ENCODE data around the gene XPO5. TPM values are rescaled to one million over a fixed set of nuclear protein-coding genes. Genes with fewer than 3 reads are reported as not detected.

The XPO5 gene
- polyA plus RNA-seq, 3 donors = 7.0 to 12.8 (median 9.8) TPM

- WGBS, 3 donors = 83 to 86% (median 85%) methylated on average over 10 of the region's 10 CpGs
- H3K27ac ChIP-seq (ENCODE audit: low read depth, low read length) = no peak overlapping the region
Observed at GRCh38 chr6:43524483-43524961, 51.3 kb downstream of the XPO5 start.

GRCh38 chr6:43523284-43523683 is 52.6 kb downstream of the XPO5 start:
- 81 to 88% (median 86%) methylated on average over 3 of the region's 3 CpGs for WGBS, 3 donors
- no peak overlapping the region for H3K27ac ChIP-seq (ENCODE audit: low read depth, low read length)

- H3K27ac ChIP-seq (ENCODE audit: low read depth, low read length) = no peak overlapping the region
- WGBS, 3 donors = 85 to 92% (median 86%) methylated on average over 8 of the region's 8 CpGs
Observed at GRCh38 chr6:43522547-43523261, 53.1 kb downstream of the XPO5 start.

- WGBS, 3 donors = 74 to 83% (median 81%) methylated on average over 2 of the region's 2 CpGs
- H3K27ac ChIP-seq (ENCODE audit: low read depth, low read length) = no peak overlapping the region
Observed at GRCh38 chr6:43521836-43522235, 54.0 kb downstream of the XPO5 start.

- 85 to 92% (median 90%) methylated on average over 8 of the region's 8 CpGs for WGBS, 3 donors
Observed at GRCh38 chr6:43520097-43520496, 55.7 kb downstream of the XPO5 start.

GRCh38 chr6:43517505-43518357 is 58.1 kb downstream of the XPO5 start:
- 3 to 5% (median 5%) methylated on average over 10 of the region's 10 CpGs for WGBS, 3 donors
- no peak overlapping the region for H3K27ac ChIP-seq (ENCODE audit: low read depth, low read length)

More at GRCh38 chr6:43520097-43520496, 55.7 kb downstream of the XPO5 start:
- no peak overlapping the region for H3K27ac ChIP-seq (ENCODE audit: low read depth, low read length)

GRCh38 chr6:43516697-43517504 is 58.9 kb downstream of the XPO5 start, which contains the start of the genes POLR1C and YIPF3:
TSS of gene POLR1C (plus strand) at chr6:43517089. CDS start at chr6:43517110, 21 bp downstream.
TSS of gene YIPF3 (minus strand) at chr6:43516926. CDS start at chr6:43516807, 119 bp downstream.
- no peak within 1 kb of the TSS for H3K27ac ChIP-seq (ENCODE audit: low read depth, low read length)
- WGBS, 3 donors = 0% methylated on average over 57 of the region's 57 CpGs

- 1% methylated on average over 10 of the region's 10 CpGs for WGBS, 3 donors
- no peak overlapping the region for H3K27ac ChIP-seq (ENCODE audit: low read depth, low read length)
Observed at GRCh38 chr6:43516367-43516696, 59.5 kb downstream of the XPO5 start.

- no peak overlapping the region for H3K27ac ChIP-seq (ENCODE audit: low read depth, low read length)
- 51 to 73% (median 71%) methylated on average over 9 of the region's 9 CpGs for WGBS, 3 donors
Observed at GRCh38 chr6:43515808-43516207, 60.0 kb downstream of the XPO5 start.

GRCh38 chr6:43511824-43512415 is 63.9 kb downstream of the XPO5 start:
- WGBS, 3 donors = 69 to 85% (median 75%) methylated on average over 11 of the region's 11 CpGs

GRCh38 chr6:43510827-43511163 is 65.0 kb downstream of the XPO5 start:
- 71 to 84% (median 78%) methylated on average over 10 of the region's 10 CpGs for WGBS, 3 donors
- H3K27ac ChIP-seq (ENCODE audit: low read depth, low read length) = no peak overlapping the region

More at GRCh38 chr6:43511824-43512415, 63.9 kb downstream of the XPO5 start:
- H3K27ac ChIP-seq (ENCODE audit: low read depth, low read length) = no peak overlapping the region

- WGBS, 3 donors = 6 to 7% (median 7%) methylated on average over 83 to 96 of the region's 96 CpGs
- H3K27ac ChIP-seq (ENCODE audit: low read depth, low read length) = no peak within 1 kb of the TSS
Observed at GRCh38 chr6:43509984-43510826, 65.6 kb downstream of the XPO5 start, which contains the start of gene LRRC73. TSS of gene LRRC73 (minus strand) at chr6:43510346. CDS start at chr6:43509785, 561 bp downstream.

- 8 to 15% (median 8%) methylated on average over 52 to 68 of the region's 69 CpGs for WGBS, 3 donors
- no peak overlapping the region for H3K27ac ChIP-seq (ENCODE audit: low read depth, low read length)
Observed at GRCh38 chr6:43509142-43509983, 66.5 kb downstream of the XPO5 start.

- WGBS, 3 donors = 70 to 82% (median 75%) methylated on average over 8 of the region's 8 CpGs
- no peak overlapping the region for H3K27ac ChIP-seq (ENCODE audit: low read depth, low read length)
Observed at GRCh38 chr6:43508481-43509141, 67.2 kb downstream of the XPO5 start.

- H3K27ac ChIP-seq (ENCODE audit: low read depth, low read length) = no peak overlapping the region
- 26 to 28% (median 27%) methylated on average over 14 of the region's 14 CpGs for WGBS, 3 donors
Observed at GRCh38 chr6:43506667-43507471, 69.0 kb downstream of the XPO5 start.
